Measurements from ENCODE around the gene FMN1. TPM values are rescaled to one million over a fixed set of nuclear protein-coding genes. Genes with fewer than 3 reads are reported as not detected.

Gene FMN1
- 0.81 and 1.0 TPM in 2 replicates for polyA plus RNA-seq (2013)

- peak within 1 kb of the TSS; percentile 90 for H3K4me2 ChIP-seq (ENCODE audit: low read length)
- H2BK5ac ChIP-seq (ENCODE audit: low read depth, low read length, poor library complexity): no peak within 1 kb of the TSS
- peaks cover 2 to 13% of the 10 kb centered on the region in 2 experiments for H3K4me1 ChIP-seq (ENCODE audit: control insufficient read depth in 1 of 2, insufficient read depth in 2 of 2, low read length in 2 of 2)
- H3K4me3 ChIP-seq (ENCODE audit: low read depth, low read length): peak within 1 kb of the TSS; percentile 72
- H2BK120ac ChIP-seq (ENCODE audit: insufficient read depth, low read length, poor library complexity): no peak within 1 kb of the TSS
- no peak within 1 kb of the TSS for H2BK12ac ChIP-seq (ENCODE audit: low read length)
- peak within 1 kb of the TSS; percentile 22 for H3K18ac ChIP-seq (ENCODE audit: low read length)
- H3K9ac ChIP-seq (ENCODE audit: low read length): peak within 1 kb of the TSS; percentile 34
- H3K36me3 ChIP-seq (ENCODE audit: control insufficient read depth in 1 of 2, insufficient read depth in 2 of 2, low read length in 2 of 2): no peaks in the 10 kb centered on the region
- no peaks in the 10 kb centered on the region for H3K9me3 ChIP-seq (ENCODE audit: insufficient read depth, low read depth, low read length)
- H3K79me2 ChIP-seq (ENCODE audit: control insufficient read depth, insufficient read depth, low read length, poor library complexity): no peaks in the 10 kb centered on the region
- H4K12ac ChIP-seq (ENCODE audit: low read depth, low read length): no peak within 1 kb of the TSS
- H4K91ac ChIP-seq (ENCODE audit: low read depth, low read length): peak within 1 kb of the TSS; percentile 20
- DNase-seq: peak; percentile 94 to 96
- H4K8ac ChIP-seq (ENCODE audit: low read depth, low read length): peak within 1 kb of the TSS; percentile 30
- no peaks in the 10 kb centered on the region for H3K27me3 ChIP-seq (ENCODE audit: insufficient read depth, low read length)
- no peak within 1 kb of the TSS for H3K14ac ChIP-seq (ENCODE audit: low read length)
- H3K27ac ChIP-seq (ENCODE audit: low read depth, low read length): no peak within 1 kb of the TSS
- no peak within 1 kb of the TSS for H3K23ac ChIP-seq (ENCODE audit: low read length)
- peak within 1 kb of the TSS; percentile 48 for H2AFZ ChIP-seq (ENCODE audit: insufficient read depth, low read length, poor library complexity)
- H3K79me1 ChIP-seq (ENCODE audit: low read length): peaks cover 17% of the 10 kb centered on the region
- H2AK5ac ChIP-seq (ENCODE audit: low read length): no peak within 1 kb of the TSS
- no CpG with 5 or more reads among the region's 46 CpGs for WGBS (ENCODE audit: extremely low coverage, insufficient coverage, insufficient read length)
- no peak within 1 kb of the TSS for H3K4ac ChIP-seq (ENCODE audit: low read depth, low read length)
These were observed at the start of gene FMN1 for GRCh38 chr15:33194704-33195670. FMN1 (minus strand) TSS chr15:33194714; CDS start chr15:33154914, 39,800 bp downstream.

- H3K9ac ChIP-seq (ENCODE audit: low read length): no peak overlapping the region
- H2BK120ac ChIP-seq (ENCODE audit: insufficient read depth, low read length, poor library complexity): peak overlapping the region; percentile 73
- DNase-seq: peak; percentile 30 to 69
- H2AFZ ChIP-seq (ENCODE audit: insufficient read depth, low read length, poor library complexity): no peak overlapping the region
- H3K27ac ChIP-seq (ENCODE audit: low read depth, low read length): peak overlapping the region; percentile 99
- no peaks in the 10 kb centered on the region for H3K27me3 ChIP-seq (ENCODE audit: insufficient read depth, low read length)
- peaks cover 26% of the 10 kb centered on the region for H3K79me1 ChIP-seq (ENCODE audit: low read length)
- H3K14ac ChIP-seq (ENCODE audit: low read length): no peak overlapping the region
- H2BK12ac ChIP-seq (ENCODE audit: low read length): peak overlapping the region; percentile 47
- no peak overlapping the region for H3K4ac ChIP-seq (ENCODE audit: low read depth, low read length)
- peak overlapping the region; percentile 44 for H2BK5ac ChIP-seq (ENCODE audit: low read depth, low read length, poor library complexity)
- no peak overlapping the region for H3K23ac ChIP-seq (ENCODE audit: low read length)
- H2AK5ac ChIP-seq (ENCODE audit: low read length): no peak overlapping the region
- no peak overlapping the region for H3K4me3 ChIP-seq (ENCODE audit: low read depth, low read length)
- no peak overlapping the region for H3K4me2 ChIP-seq (ENCODE audit: low read length)
- H4K8ac ChIP-seq (ENCODE audit: low read depth, low read length): no peak overlapping the region
- no peaks in the 10 kb centered on the region for H3K9me3 ChIP-seq (ENCODE audit: insufficient read depth, low read depth, low read length)
- WGBS (ENCODE audit: extremely low coverage, insufficient coverage, insufficient read length): no CpG with 5 or more reads among the region's 1 CpG
- H4K91ac ChIP-seq (ENCODE audit: low read depth, low read length): no peak overlapping the region
- H3K36me3 ChIP-seq (ENCODE audit: control insufficient read depth in 1 of 2, insufficient read depth in 2 of 2, low read length in 2 of 2): no peaks in the 10 kb centered on the region
- no peak overlapping the region for H4K12ac ChIP-seq (ENCODE audit: low read depth, low read length)
- peaks cover 18 to 19% of the 10 kb centered on the region in 2 experiments for H3K4me1 ChIP-seq (ENCODE audit: control insufficient read depth in 1 of 2, insufficient read depth in 2 of 2, low read length in 2 of 2)
- H3K79me2 ChIP-seq (ENCODE audit: control insufficient read depth, insufficient read depth, low read length, poor library complexity): peaks cover 2% of the 10 kb centered on the region
- no peak overlapping the region for H3K18ac ChIP-seq (ENCODE audit: low read length)
These were observed 49.4 kb upstream of the FMN1 start for GRCh38 chr15:33243869-33244268.

GRCh38 chr15:33243393-33243792, 48.9 kb upstream of the FMN1 start:
- Histone ChIP-seq H2AFZ (ENCODE audit: insufficient read depth, low read length, poor library complexity) (no peak overlapping the region), H3K4me3 (ENCODE audit: low read depth, low read length) (no peak overlapping the region), H3K23ac (ENCODE audit: low read length) (no peak overlapping the region), H3K27me3 (ENCODE audit: insufficient read depth, low read length) (no peaks in the 10 kb centered on the region), H4K91ac (ENCODE audit: low read depth, low read length) (peak overlapping the region; percentile 98), H4K12ac (ENCODE audit: low read depth, low read length) (no peak overlapping the region), H2BK12ac (ENCODE audit: low read length) (no peak overlapping the region), H2BK5ac (ENCODE audit: low read depth, low read length, poor library complexity) (peak overlapping the region; percentile 96), H3K18ac (ENCODE audit: low read length) (no peak overlapping the region), H2AK5ac (ENCODE audit: low read length) (no peak overlapping the region), H3K27ac (ENCODE audit: low read depth, low read length) (peak overlapping the region; percentile 99), H3K36me3 (ENCODE audit: control insufficient read depth in 1 of 2, insufficient read depth in 2 of 2, low read length in 2 of 2) (no peaks in the 10 kb centered on the region), H3K4me2 (ENCODE audit: low read length) (no peak overlapping the region), H2BK120ac (ENCODE audit: insufficient read depth, low read length, poor library complexity) (peak overlapping the region; percentile 97), H4K8ac (ENCODE audit: low read depth, low read length) (no peak overlapping the region), H3K9me3 (ENCODE audit: insufficient read depth, low read depth, low read length) (no peaks in the 10 kb centered on the region), H3K4me1 (ENCODE audit: control insufficient read depth in 1 of 2, insufficient read depth in 2 of 2, low read length in 2 of 2) (peaks cover 18 to 19% of the 10 kb centered on the region in 2 experiments), H3K79me1 (ENCODE audit: low read length) (peaks cover 26% of the 10 kb centered on the region), H3K14ac (ENCODE audit: low read length) (no peak overlapping the region), H3K4ac (ENCODE audit: low read depth, low read length) (no peak overlapping the region), H3K9ac (ENCODE audit: low read length) (no peak overlapping the region), H3K79me2 (ENCODE audit: control insufficient read depth, insufficient read depth, low read length, poor library complexity) (peaks cover 2% of the 10 kb centered on the region)
- DNase-seq: peak in 1 of 2 donors; percentile 41
- no CpG with 5 or more reads among the region's 2 CpGs for WGBS (ENCODE audit: extremely low coverage, insufficient coverage, insufficient read length)

- H2BK5ac ChIP-seq (ENCODE audit: low read depth, low read length, poor library complexity): peak overlapping the region; percentile 96
- no peak overlapping the region for H4K12ac ChIP-seq (ENCODE audit: low read depth, low read length)
- peak overlapping the region; percentile 99 for H3K27ac ChIP-seq (ENCODE audit: low read depth, low read length)
- H3K4me2 ChIP-seq (ENCODE audit: low read length): peak overlapping the region; percentile 32
- H3K9me3 ChIP-seq (ENCODE audit: insufficient read depth, low read depth, low read length): no peaks in the 10 kb centered on the region
- H2AFZ ChIP-seq (ENCODE audit: insufficient read depth, low read length, poor library complexity): peak overlapping the region; percentile 32
- H3K4ac ChIP-seq (ENCODE audit: low read depth, low read length): peak overlapping the region; percentile 75
- H4K8ac ChIP-seq (ENCODE audit: low read depth, low read length): peak overlapping the region; percentile 84
- peak overlapping the region; percentile 16 for H3K9ac ChIP-seq (ENCODE audit: low read length)
- DNase-seq: peak; percentile 13 to 69
- WGBS (ENCODE audit: extremely low coverage, insufficient coverage, insufficient read length): no CpG with 5 or more reads among the region's 5 CpGs
- no peaks in the 10 kb centered on the region for H3K36me3 ChIP-seq (ENCODE audit: control insufficient read depth in 1 of 2, insufficient read depth in 2 of 2, low read length in 2 of 2)
- H3K18ac ChIP-seq (ENCODE audit: low read length): peak overlapping the region; percentile 79
- peaks cover 2% of the 10 kb centered on the region for H3K79me2 ChIP-seq (ENCODE audit: control insufficient read depth, insufficient read depth, low read length, poor library complexity)
- H3K79me1 ChIP-seq (ENCODE audit: low read length): peaks cover 26% of the 10 kb centered on the region
- H3K27me3 ChIP-seq (ENCODE audit: insufficient read depth, low read length): no peaks in the 10 kb centered on the region
- peak overlapping the region; percentile 98 for H2BK12ac ChIP-seq (ENCODE audit: low read length)
- H3K4me1 ChIP-seq (ENCODE audit: control insufficient read depth in 1 of 2, insufficient read depth in 2 of 2, low read length in 2 of 2): peaks cover 18 to 19% of the 10 kb centered on the region in 2 experiments
- H3K14ac ChIP-seq (ENCODE audit: low read length): peak overlapping the region; percentile 89
- H4K91ac ChIP-seq (ENCODE audit: low read depth, low read length): peak overlapping the region; percentile 98
- H3K4me3 ChIP-seq (ENCODE audit: low read depth, low read length): no peak overlapping the region
- no peak overlapping the region for H3K23ac ChIP-seq (ENCODE audit: low read length)
- peak overlapping the region; percentile 81 for H2AK5ac ChIP-seq (ENCODE audit: low read length)
- H2BK120ac ChIP-seq (ENCODE audit: insufficient read depth, low read length, poor library complexity): peak overlapping the region; percentile 97
These were observed 48.2 kb upstream of the FMN1 start for GRCh38 chr15:33242669-33243191.
